Measurements from ENCODE around the gene S1PR4. TPM values are rescaled to one million over a fixed set of nuclear protein-coding genes. Genes with fewer than 3 reads are reported as not detected.

Gene S1PR4
- total and polyA plus RNA-seq, 2 of the 13 experiments (the other 11 are each of a cell fraction or from before 2014, with no cell fraction given), result 0.07 to 0.09 TPM

DNA sequence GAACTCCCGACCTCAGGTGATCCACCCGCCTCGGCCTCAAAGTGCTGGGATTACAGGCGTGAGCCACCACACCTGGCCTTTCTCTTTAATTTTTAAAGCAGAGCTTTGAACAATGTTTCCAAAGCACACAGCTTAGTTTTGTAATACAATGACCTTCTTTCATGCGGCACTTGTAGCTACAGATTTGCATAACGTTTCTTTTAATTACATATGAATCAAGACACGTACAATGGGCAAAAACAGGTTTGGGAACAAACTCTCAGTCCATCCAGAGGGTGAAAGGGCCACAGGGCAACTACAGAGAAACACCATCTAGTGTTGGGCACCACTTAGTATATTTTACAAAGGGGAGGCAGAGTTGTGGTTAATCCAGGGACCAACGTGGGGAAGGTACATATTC is 19.0 kb upstream of the S1PR4 start:
- H3K9me3 ChIP-seq (ENCODE audit: low read length), result no peaks in the 10 kb centered on the region
- intact Hi-C loops (cut with micrococcal nuclease; ENCODE audit: unreplicated experiment) (no loop called here), in situ Hi-C loops (cut with HindIII; ENCODE audit: extremely low pct_ligation_motif_present, low pct_unique_long_range_greater_than_20kb) (no loop called here)
- FAIRE-seq, result no peak
- H3K27me3 ChIP-seq (ENCODE audit: control insufficient read depth in 1 of 2, insufficient read depth in 2 of 2, low read length in 2 of 2), result peaks cover 0 to 7% of the 10 kb centered on the region in 2 experiments; a peak in 1 of 5 replicates
- ATAC-seq, result no peak
- H3K27ac ChIP-seq (ENCODE audit: extremely low read length, insufficient read depth, low read length), result no peak overlapping the region
- BruUV-seq (replicated peaks), result no TSS peak
- no peak overlapping the region for H3K9ac ChIP-seq (ENCODE audit: insufficient read depth, low read depth, low read length)
- H3K4me1 ChIP-seq (ENCODE audit: insufficient read depth, low read length), result peaks cover 11% of the 10 kb centered on the region
- H3K79me2 ChIP-seq (ENCODE audit: insufficient read depth, low read length), result no peaks in the 10 kb centered on the region
- no peaks in the 10 kb centered on the region for H3K36me3 ChIP-seq (replicated peaks in 1 of 2; ENCODE audit: control insufficient read depth in 1 of 2, insufficient read depth in 2 of 2, low read length in 2 of 2)
- no peak overlapping the region for H2AFZ ChIP-seq (ENCODE audit: low read length)
- ChIA-PET CTCF (ENCODE audit: low intra/inter-chr PET ratio, low total read pairs) (no interaction called here), POLR2A (no interaction called here)
- no peak overlapping the region for H3K4me3 ChIP-seq (replicated peaks in 1 of 3; ENCODE audit: insufficient read depth in 1 of 3, low read depth in 2 of 3, low read length in 3 of 3)
- 5% methylated on average over 8 of the region's 8 CpGs for WGBS (ENCODE audit: low lambda C conversion rate)
- no peaks in the 10 kb centered on the region for H4K20me1 ChIP-seq (ENCODE audit: insufficient read depth, low read length)
- no peak overlapping the region for H3K4me2 ChIP-seq (ENCODE audit: low read depth, low read length)
- DNase-seq (ENCODE audit: low spot score), result no peak
- TF ChIP-seq KAT2B (IDR thresholded peaks at IDR 0.05; ENCODE audit: borderline replicate concordance, low read depth, low read length) (no peak), ZHX1 (CRISPR knock-in tag; IDR thresholded peaks at IDR 0.05; ENCODE audit: low read depth) (no peak), RAD21 (CRISPR knock-in tag; IDR thresholded peaks at IDR 0.05) (no peak), STAT6 (CRISPR knock-in tag; IDR thresholded peaks at IDR 0.05; ENCODE audit: borderline replicate concordance) (no peak), ESRRA (CRISPR knock-in tag; IDR thresholded peaks at IDR 0.05; ENCODE audit: low read depth) (no peak), TOE1 (CRISPR knock-in tag; IDR thresholded peaks at IDR 0.05) (no peak), KLF16 (CRISPR knock-in tag; IDR thresholded peaks at IDR 0.05) (no peak), SKI (IDR thresholded peaks at IDR 0.05; ENCODE audit: partially characterized antibody) (no peak), ZNF556 (CRISPR knock-in tag; IDR thresholded peaks at IDR 0.05; ENCODE audit: borderline replicate concordance) (no peak), ZNF234 (CRISPR knock-in tag; conservative IDR thresholded peaks at IDR 0.05) (no peak)
- TF ChIP-seq, protein P1, sequence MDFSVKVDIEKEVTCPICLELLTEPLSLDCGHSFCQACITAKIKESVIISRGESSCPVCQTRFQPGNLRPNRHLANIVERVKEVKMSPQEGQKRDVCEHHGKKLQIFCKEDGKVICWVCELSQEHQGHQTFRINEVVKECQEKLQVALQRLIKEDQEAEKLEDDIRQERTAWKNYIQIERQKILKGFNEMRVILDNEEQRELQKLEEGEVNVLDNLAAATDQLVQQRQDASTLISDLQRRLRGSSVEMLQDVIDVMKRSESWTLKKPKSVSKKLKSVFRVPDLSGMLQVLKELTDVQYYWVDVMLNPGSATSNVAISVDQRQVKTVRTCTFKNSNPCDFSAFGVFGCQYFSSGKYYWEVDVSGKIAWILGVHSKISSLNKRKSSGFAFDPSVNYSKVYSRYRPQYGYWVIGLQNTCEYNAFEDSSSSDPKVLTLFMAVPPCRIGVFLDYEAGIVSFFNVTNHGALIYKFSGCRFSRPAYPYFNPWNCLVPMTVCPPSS (IDR thresholded peaks at IDR 0.05), result no peak
- TF ChIP-seq, protein P2, sequence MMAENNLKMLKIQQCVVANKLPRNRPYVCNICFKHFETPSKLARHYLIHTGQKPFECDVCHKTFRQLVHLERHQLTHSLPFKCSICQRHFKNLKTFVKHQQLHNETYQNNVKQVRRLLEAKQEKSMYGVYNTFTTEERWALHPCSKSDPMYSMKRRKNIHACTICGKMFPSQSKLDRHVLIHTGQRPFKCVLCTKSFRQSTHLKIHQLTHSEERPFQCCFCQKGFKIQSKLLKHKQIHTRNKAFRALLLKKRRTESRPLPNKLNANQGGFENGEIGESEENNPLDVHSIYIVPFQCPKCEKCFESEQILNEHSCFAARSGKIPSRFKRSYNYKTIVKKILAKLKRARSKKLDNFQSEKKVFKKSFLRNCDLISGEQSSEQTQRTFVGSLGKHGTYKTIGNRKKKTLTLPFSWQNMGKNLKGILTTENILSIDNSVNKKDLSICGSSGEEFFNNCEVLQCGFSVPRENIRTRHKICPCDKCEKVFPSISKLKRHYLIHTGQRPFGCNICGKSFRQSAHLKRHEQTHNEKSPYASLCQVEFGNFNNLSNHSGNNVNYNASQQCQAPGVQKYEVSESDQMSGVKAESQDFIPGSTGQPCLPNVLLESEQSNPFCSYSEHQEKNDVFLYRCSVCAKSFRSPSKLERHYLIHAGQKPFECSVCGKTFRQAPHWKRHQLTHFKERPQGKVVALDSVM (CRISPR knock-in tag; IDR thresholded peaks at IDR 0.05), result no peak

All from HepG2 (cell line).